IPS-18c (cell line): ENCODE results near the gene TSSC4.
"Not testable (repeated sequence)": the region's sequence is repeated elsewhere in the genome, so short reads cannot be mapped to it uniquely, and the experiment has no call there.

ENCODE experiments used
- H3K4me3 ChIP-seq: 2 replicates; pipeline ENCODE4 v1.7.0; 2013; ENCODE audit warnings: low read depth, mild to moderate bottlenecking, low read length, moderate library complexity; ENCODE audit not compliant: insufficient read depth
- H3K9me3 ChIP-seq: one replicate; pipeline ENCODE4 v1.6.1; 2013; ENCODE audit warnings: mild to moderate bottlenecking, low read length, moderate library complexity; ENCODE audit not compliant: control insufficient read depth, insufficient read depth

TSSC4 gene

GRCh38 chr11:2400069-2400761, at the start of gene TSSC4:
TSSC4 (plus strand) TSS chr11:2400750; CDS start chr11:2402634, 1,884 bp downstream.
- Histone ChIP-seq H3K9me3 (no peaks in the 10 kb centered on the region), H3K4me3 (peak within 1 kb of the TSS; percentile 99)

GRCh38 chr11:2351701-2352100, 48.8 kb upstream of the TSSC4 start:
- H3K4me3 ChIP-seq, result no peak overlapping the region

GRCh38 chr11:2352420-2352819, 48.1 kb upstream of the TSSC4 start:
- H3K9me3 ChIP-seq, result peaks cover 13% of the 10 kb centered on the region
- no peak overlapping the region for H3K4me3 ChIP-seq

More at GRCh38 chr11:2351701-2352100, 48.8 kb upstream of the TSSC4 start:
- H3K9me3 ChIP-seq, result peaks cover 13% of the 10 kb centered on the region

GRCh38 chr11:2355000-2355644, 45.4 kb upstream of the TSSC4 start:
- peaks cover 5% of the 10 kb centered on the region for H3K9me3 ChIP-seq
- no peak overlapping the region for H3K4me3 ChIP-seq

GRCh38 chr11:2357246-2357645, 43.3 kb upstream of the TSSC4 start:
- H3K4me3 ChIP-seq, result no peak overlapping the region
- H3K9me3 ChIP-seq, result no peaks in the 10 kb centered on the region

- H3K4me3 ChIP-seq, H3K9me3 ChIP-seq: not testable (repeated sequence)
Observed at GRCh38 chr11:2357651-2358050, 42.9 kb upstream of the TSSC4 start.

- Histone ChIP-seq H3K9me3 (no peaks in the 10 kb centered on the region), H3K4me3 (no peak overlapping the region)
Observed at GRCh38 chr11:2358754-2359442, 41.7 kb upstream of the TSSC4 start.

- Histone ChIP-seq H3K9me3 (no peaks in the 10 kb centered on the region), H3K4me3 (no peak overlapping the region)
Observed at GRCh38 chr11:2359557-2359956, 41.0 kb upstream of the TSSC4 start.

GRCh38 chr11:2360081-2360642, 40.4 kb upstream of the TSSC4 start:
- no peak overlapping the region for H3K4me3 ChIP-seq
- H3K9me3 ChIP-seq, result no peaks in the 10 kb centered on the region

- H3K9me3 ChIP-seq, result no peaks in the 10 kb centered on the region
- no peak overlapping the region for H3K4me3 ChIP-seq
Observed at GRCh38 chr11:2361565-2361964, 39.0 kb upstream of the TSSC4 start.

- no peaks in the 10 kb centered on the region for H3K9me3 ChIP-seq
- H3K4me3 ChIP-seq, result no peak overlapping the region
Observed at GRCh38 chr11:2362414-2362813, 38.1 kb upstream of the TSSC4 start.

GRCh38 chr11:2363130-2363529, 37.4 kb upstream of the TSSC4 start:
- no peaks in the 10 kb centered on the region for H3K9me3 ChIP-seq
- no peak overlapping the region for H3K4me3 ChIP-seq

- no peaks in the 10 kb centered on the region for H3K9me3 ChIP-seq
- no peak overlapping the region for H3K4me3 ChIP-seq
Observed at GRCh38 chr11:2363577-2364370, 36.8 kb upstream of the TSSC4 start.

- H3K4me3 ChIP-seq, result not testable (repeated sequence)
Observed at GRCh38 chr11:2364386-2364785, 36.2 kb upstream of the TSSC4 start.

GRCh38 chr11:2365571-2366210, 34.9 kb upstream of the TSSC4 start:
- H3K4me3 ChIP-seq, result no peak overlapping the region
- H3K9me3 ChIP-seq, result no peaks in the 10 kb centered on the region

More at GRCh38 chr11:2364386-2364785, 36.2 kb upstream of the TSSC4 start:
- H3K9me3 ChIP-seq, result not testable (repeated sequence)

- H3K4me3 ChIP-seq, result no peak overlapping the region
- H3K9me3 ChIP-seq, result no peaks in the 10 kb centered on the region
Observed at GRCh38 chr11:2366276-2366675, 34.3 kb upstream of the TSSC4 start.

GRCh38 chr11:2366733-2367132, 33.8 kb upstream of the TSSC4 start:
- no peak overlapping the region for H3K4me3 ChIP-seq
- no peaks in the 10 kb centered on the region for H3K9me3 ChIP-seq
